A673 (cell line): ENCODE measurements around the gene CBR3.

Experiments
- CTCF ChIP-seq: fragments of 300-800, 200-600 bp; sonication (generic); conservative IDR thresholded peaks from 2 replicates; pipeline ENCODE4 v1.5.1; 2017; ENCODE audit warnings: low read depth, mild to moderate bottlenecking, antibody characterized with exemption, low read length, moderate library complexity, mixed read lengths
- EZH2 ChIP-seq: fragments of 200-600 bp; sonication (generic); IDR thresholded peaks from 2 replicates; pipeline ENCODE4 v1.6.1; 2017; ENCODE audit warnings: borderline replicate concordance, low read depth, mild to moderate bottlenecking, mixed read lengths, antibody characterized with exemption, low read length; ENCODE audit not compliant: poor library complexity, severe bottlenecking

GRCh38 chr21:36126621-36127110 lies 8.2 kb upstream of the CBR3 start:
- TF ChIP-seq CTCF (no peak), EZH2 (no peak)
